ENCODE measurements around the gene DDAH2. TPM values are rescaled to one million over a fixed set of nuclear protein-coding genes. Genes with fewer than 3 reads are reported as not detected.
A peak's percentile ranks its signal among the peaks of the same experiment; 100 is the strongest.

The DDAH2 gene
- total and polyA plus RNA-seq, 8 donors: 33.3 to 133 (median 65.8) TPM

GRCh38 chr6:31681135-31681671 is 47.9 kb downstream of the DDAH2 start:
- 0 to 1% (median 0%) methylated on average over 11 to 40 of the region's 40 CpGs for WGBS, 5 donors
- H3K9me3 ChIP-seq: no peaks in the 10 kb centered on the region
- H3K36me3 ChIP-seq: peaks cover 0 to 20% (median 16%) of the 10 kb centered on the region in 4 donors
- peak overlapping the region; percentile 53 to 55 (median 54) for H3K4me3 ChIP-seq
- no peaks in the 10 kb centered on the region for H3K27me3 ChIP-seq
- TF ChIP-seq POLR2A (IDR thresholded peaks at IDR 0.05): no peak
- peak in 1 of 7 experiments; percentile 9 for TF ChIP-seq CTCF (IDR thresholded peaks at IDR 0.05)
- TF ChIP-seq POLR2AphosphoS5 (IDR thresholded peaks at IDR 0.05): no peak
- intact Hi-C loops (cut with DNase I; ENCODE audit: low total_unique reads): loop anchor here (10.0 kb wide), 1 partner anchor 84 kb away; the partner anchor contains the start of gene SAPCD1
- peak; percentile 45 to 75 for DNase-seq
- peak overlapping the region; percentile 61 to 85 (median 79) for H3K27ac ChIP-seq
- peaks cover 11 to 39% (median 28%) of the 10 kb centered on the region in 4 donors for H3K4me1 ChIP-seq

GRCh38 chr6:31680226-31681134 is 48.6 kb downstream of the DDAH2 start, which contains the start of gene LY6G5C:
LY6G5C (minus strand) TSS chr6:31681067; CDS start chr6:31680373, 694 bp downstream.
- Histone ChIP-seq H3K36me3 (peaks cover 0 to 13% (median 10%) of the 10 kb centered on the region in 4 donors), H3K9me3 (no peaks in the 10 kb centered on the region), H3K4me1 (peaks cover 11 to 39% (median 28%) of the 10 kb centered on the region in 4 donors), H3K4me3 (peak within 1 kb of the TSS; percentile 53 to 55 (median 54)), H3K27ac (peak within 1 kb of the TSS; percentile 61 to 85 (median 79)), H3K27me3 (no peaks in the 10 kb centered on the region)
- intact Hi-C loops (cut with DNase I; ENCODE audit: low total_unique reads): loop anchor here (10.0 kb wide), 1 partner anchor 84 kb away; the partner anchor contains the start of gene SAPCD1
- peak; percentile 87 to 95 for DNase-seq
- WGBS, 5 donors: 11 to 13% (median 12%) methylated on average over 17 of the region's 17 CpGs
- TF ChIP-seq POLR2AphosphoS5 (IDR thresholded peaks at IDR 0.05) (peak in 2 of 3 donors; percentile 44 to 87), CTCF (IDR thresholded peaks at IDR 0.05) (peak in 5 of 7 experiments; percentile 41 to 84 (median 61)), POLR2A (IDR thresholded peaks at IDR 0.05) (no peak)

- DNase-seq: no peak
- intact Hi-C loops (cut with DNase I; ENCODE audit: low total_unique reads): no loop called here
- H3K4me1 ChIP-seq: peaks cover 11 to 29% (median 22%) of the 10 kb centered on the region in 4 donors
- H3K36me3 ChIP-seq: peaks cover 4 to 16% (median 13%) of the 10 kb centered on the region in 4 donors
- H3K9me3 ChIP-seq: no peaks in the 10 kb centered on the region
- no peak overlapping the region for H3K4me3 ChIP-seq
- TF ChIP-seq POLR2A (IDR thresholded peaks at IDR 0.05) (no peak), CTCF (IDR thresholded peaks at IDR 0.05) (no peak), EP300 (IDR thresholded peaks at IDR 0.05) (no peak), POLR2AphosphoS5 (IDR thresholded peaks at IDR 0.05) (no peak)
- WGBS, 5 donors: 70 to 79% (median 73%) methylated on average over 8 of the region's 8 CpGs
- H3K27me3 ChIP-seq: no peaks in the 10 kb centered on the region
- H3K27ac ChIP-seq: no peak overlapping the region
Observed at GRCh38 chr6:31677955-31678354, 51.1 kb downstream of the DDAH2 start.

Small RNA genes lying within 50 kb of the gene (small RNA-seq; reads per million reads assigned to genes)
- gene LY6G6D (0 reads per million in 4 donors), gene MIR4646 (0 reads per million in 4 donors), gene MSH5-SAPCD1 (0 reads per million in 4 donors), gene RF00019 (0 reads per million in 4 donors), gene RNU6-850P (0 to 0.07 (median 0) reads per million in 4 donors), gene SAPCD1 (0 reads per million in 4 donors)

Other genes starting within 250 kb of the DDAH2 start
Only the 30 nearest of the 42 such genes appear.
- not detected for gene LTA, start 157.0 kb downstream of the DDAH2 start, total RNA-seq
- under 1 TPM in 1 of 3 donors, not detected in 2; 0.18 TPM for gene LTA, start 157.0 kb downstream of the DDAH2 start, polyA plus RNA-seq
- under 1 TPM in 1 of 5 donors, not detected in 4; 0.58 TPM for gene TNF, start 153.7 kb downstream of the DDAH2 start, total RNA-seq
- gene TNF, start 153.7 kb downstream of the DDAH2 start, polyA plus RNA-seq: under 1 TPM in 2 of 3 donors, not detected in 1; 0.28 to 0.31 TPM
- 1 to 10 TPM in 1 of 5 donors, not detected in 4; 4.8 TPM for gene LTB, start 146.9 kb downstream of the DDAH2 start, total RNA-seq
- 10 to 100 TPM in 1 of 3 donors, 1 to 10 TPM in 2; 4.2 to 13.4 (median 9.0) TPM for gene LTB, start 146.9 kb downstream of the DDAH2 start, polyA plus RNA-seq
- gene LST1, start 143.0 kb downstream of the DDAH2 start, total RNA-seq: 1 to 10 TPM in 2 of 5 donors, not detected in 3; 2.9 to 6.7 TPM
- 10 to 100 TPM in 2 of 3 donors, 1 to 10 TPM in 1; 8.8 to 35.4 (median 26.7) TPM for gene LST1, start 143.0 kb downstream of the DDAH2 start, polyA plus RNA-seq
- gene NCR3, start 136.3 kb downstream of the DDAH2 start, total RNA-seq: not detected
- under 1 TPM in 1 of 3 donors, not detected in 2; 0.25 TPM for gene NCR3, start 136.3 kb downstream of the DDAH2 start, polyA plus RNA-seq
- gene AIF1, start 114.1 kb downstream of the DDAH2 start, total RNA-seq: 10 to 100 TPM in 2 of 5 donors, 1 to 10 TPM in 2, not detected in 1; 3.2 to 38.3 (median 15.6) TPM
- gene AIF1, start 114.1 kb downstream of the DDAH2 start, polyA plus RNA-seq: 10 to 100 TPM; 28.2 to 74.2 (median 68.7) TPM
- 100 to 1,000 TPM in 3 of 5 donors, 10 to 100 TPM in 2; 49.4 to 125 (median 107) TPM for gene PRRC2A, start 108.6 kb downstream of the DDAH2 start, total RNA-seq
- 100 to 1,000 TPM in 1 of 3 donors, 10 to 100 TPM in 2; 56.4 to 109 (median 80.8) TPM for gene PRRC2A, start 108.6 kb downstream of the DDAH2 start, polyA plus RNA-seq
- gene BAG6, start 76.6 kb downstream of the DDAH2 start, total RNA-seq: 100 to 1,000 TPM; 111 to 169 (median 141) TPM
- gene BAG6, start 76.6 kb downstream of the DDAH2 start, polyA plus RNA-seq: 100 to 1,000 TPM; 157 to 287 (median 180) TPM
- 1 to 10 TPM in 2 of 5 donors, not detected in 3; 1.3 to 1.9 TPM for gene APOM, start 73.4 kb downstream of the DDAH2 start, total RNA-seq
- 10 to 100 TPM in 1 of 3 donors, 1 to 10 TPM in 2; 6.4 to 14.2 (median 6.5) TPM for gene APOM, start 73.4 kb downstream of the DDAH2 start, polyA plus RNA-seq
- gene C6orf47, start 68.5 kb downstream of the DDAH2 start, total RNA-seq: 10 to 100 TPM; 12.8 to 44.9 (median 32.0) TPM
- 10 to 100 TPM; 10.5 to 16.0 (median 13.0) TPM for gene C6orf47, start 68.5 kb downstream of the DDAH2 start, polyA plus RNA-seq
- 10 to 100 TPM in 4 of 5 donors, 1 to 10 TPM in 1; 5.8 to 36.8 (median 10.6) TPM for gene GPANK1, start 64.3 kb downstream of the DDAH2 start, total RNA-seq
- gene GPANK1, start 64.3 kb downstream of the DDAH2 start, polyA plus RNA-seq: 10 to 100 TPM; 13.0 to 17.9 (median 13.4) TPM
- 100 to 1,000 TPM in 3 of 5 donors, 10 to 100 TPM in 2; 11.3 to 375 (median 142) TPM for gene CSNK2B, start 63.2 kb downstream of the DDAH2 start, total RNA-seq
- gene CSNK2B, start 63.2 kb downstream of the DDAH2 start, polyA plus RNA-seq: 100 to 1,000 TPM; 152 to 233 (median 181) TPM
- gene LY6G5B, start 59.3 kb downstream of the DDAH2 start, total RNA-seq: 10 to 100 TPM in 2 of 5 donors, 1 to 10 TPM in 2, not detected in 1; 2.7 to 17.1 (median 10.3) TPM
- 1 to 10 TPM in 2 of 3 donors, under 1 TPM in 1; 0.44 to 4.7 (median 2.1) TPM for gene LY6G5B, start 59.3 kb downstream of the DDAH2 start, polyA plus RNA-seq
- gene LY6G5C, start 48.2 kb downstream of the DDAH2 start, total RNA-seq: not detected
- 1 to 10 TPM; 1.8 to 4.9 (median 2.7) TPM for gene LY6G5C, start 48.2 kb downstream of the DDAH2 start, polyA plus RNA-seq
- gene ABHD16A, start 26.0 kb downstream of the DDAH2 start, total RNA-seq: 100 to 1,000 TPM in 1 of 5 donors, 10 to 100 TPM in 4; 40.9 to 122 (median 49.0) TPM
- 10 to 100 TPM; 15.1 to 48.0 (median 20.4) TPM for gene ABHD16A, start 26.0 kb downstream of the DDAH2 start, polyA plus RNA-seq
- gene LY6G6F, start 22.4 kb downstream of the DDAH2 start, total RNA-seq: not detected
- gene LY6G6F, start 22.4 kb downstream of the DDAH2 start, polyA plus RNA-seq: not detected
- not detected for gene LY6G6D, start 14.0 kb downstream of the DDAH2 start, total RNA-seq
- not detected for gene LY6G6D, start 14.0 kb downstream of the DDAH2 start, polyA plus RNA-seq
- not detected for gene LY6G6C, start 7.6 kb downstream of the DDAH2 start, total RNA-seq
- gene LY6G6C, start 7.6 kb downstream of the DDAH2 start, polyA plus RNA-seq: under 1 TPM in 1 of 3 donors, not detected in 2; 0.90 TPM
- gene MPIG6B, start 5.9 kb downstream of the DDAH2 start, total RNA-seq: not detected
- gene MPIG6B, start 5.9 kb downstream of the DDAH2 start, polyA plus RNA-seq: under 1 TPM in 1 of 3 donors, not detected in 2; 0.10 TPM
- 100 to 1,000 TPM in 4 of 5 donors, 10 to 100 TPM in 1; 33.8 to 381 (median 117) TPM for gene CLIC1, start 7.2 kb upstream of the DDAH2 start, total RNA-seq
- gene CLIC1, start 7.2 kb upstream of the DDAH2 start, polyA plus RNA-seq: 100 to 1,000 TPM; 331 to 597 (median 348) TPM
- gene MSH5, start 10.7 kb upstream of the DDAH2 start, total RNA-seq: 10 to 100 TPM in 4 of 5 donors, 1 to 10 TPM in 1; 4.1 to 66.4 (median 21.4) TPM
- gene MSH5, start 10.7 kb upstream of the DDAH2 start, polyA plus RNA-seq: 1 to 10 TPM; 2.9 to 9.3 (median 3.2) TPM
- 10 to 100 TPM in 2 of 5 donors, 1 to 10 TPM in 2, not detected in 1; 2.7 to 40.8 (median 7.6) TPM for gene SAPCD1, start 33.4 kb upstream of the DDAH2 start, total RNA-seq
- gene SAPCD1, start 33.4 kb upstream of the DDAH2 start, polyA plus RNA-seq: 1 to 10 TPM; 2.4 to 5.4 (median 2.9) TPM
- gene VWA7, start 48.0 kb upstream of the DDAH2 start, total RNA-seq: 10 to 100 TPM in 1 of 5 donors, 1 to 10 TPM in 3, not detected in 1; 4.2 to 18.3 (median 7.5) TPM
- gene VWA7, start 48.0 kb upstream of the DDAH2 start, polyA plus RNA-seq: 1 to 10 TPM; 1.3 to 1.4 (median 1.4) TPM
- 10 to 100 TPM; 21.6 to 56.5 (median 24.1) TPM for gene VARS1, start 66.5 kb upstream of the DDAH2 start, total RNA-seq
- gene VARS1, start 66.5 kb upstream of the DDAH2 start, polyA plus RNA-seq: 10 to 100 TPM; 11.0 to 31.8 (median 27.7) TPM
- gene LSM2, start 77.7 kb upstream of the DDAH2 start, total RNA-seq: 10 to 100 TPM in 3 of 5 donors, 1 to 10 TPM in 1, not detected in 1; 6.7 to 34.5 (median 11.4) TPM
- 10 to 100 TPM; 45.2 to 55.8 (median 50.4) TPM for gene LSM2, start 77.7 kb upstream of the DDAH2 start, polyA plus RNA-seq
- gene HSPA1L, start 86.0 kb upstream of the DDAH2 start, total RNA-seq: 1 to 10 TPM in 2 of 5 donors, not detected in 3; 1.1 to 1.7 TPM
- under 1 TPM; 0.46 to 0.98 (median 0.75) TPM for gene HSPA1L, start 86.0 kb upstream of the DDAH2 start, polyA plus RNA-seq
- gene HSPA1A, start 86.2 kb upstream of the DDAH2 start, total RNA-seq: 100 to 1,000 TPM in 3 of 5 donors, 10 to 100 TPM in 2; 68.8 to 124 (median 113) TPM
- gene HSPA1A, start 86.2 kb upstream of the DDAH2 start, polyA plus RNA-seq: 100 to 1,000 TPM in 1 of 3 donors, 10 to 100 TPM in 2; 51.1 to 107 (median 64.8) TPM
- gene HSPA1B, start 98.4 kb upstream of the DDAH2 start, total RNA-seq: 100 to 1,000 TPM in 3 of 5 donors, 10 to 100 TPM in 2; 44.3 to 165 (median 105) TPM
- gene HSPA1B, start 98.4 kb upstream of the DDAH2 start, polyA plus RNA-seq: 10 to 100 TPM; 35.9 to 66.0 (median 51.3) TPM
- gene NEU1, start 133.5 kb upstream of the DDAH2 start, total RNA-seq: 10 to 100 TPM; 11.3 to 60.7 (median 25.0) TPM
- 10 to 100 TPM; 16.3 to 29.0 (median 22.2) TPM for gene NEU1, start 133.5 kb upstream of the DDAH2 start, polyA plus RNA-seq
- 100 to 1,000 TPM in 4 of 5 donors, 10 to 100 TPM in 1; 74.2 to 201 (median 175) TPM for gene SLC44A4, start 149.7 kb upstream of the DDAH2 start, total RNA-seq
- gene SLC44A4, start 149.7 kb upstream of the DDAH2 start, polyA plus RNA-seq: 100 to 1,000 TPM in 1 of 3 donors, 10 to 100 TPM in 2; 35.4 to 111 (median 47.9) TPM

Data from stomach (tissue), 9 donors.